Fibroblast of lung (primary cell): ENCODE data around the gene TMEM63B.

Experiments
- CTCF ChIP-seq, 2 donors: IDR thresholded peaks in 1 of 2; conservative IDR thresholded peaks in 1 of 2; 1 replicate in 1 of 2; 2 replicates in 1 of 2; pipeline ENCODE4 v1.5.1; 2011 to 2012; ENCODE audit warnings: low read length in 2 of 2, control low read depth in 1 of 2, inconsistent platforms in 1 of 2, low read depth in 1 of 2, mild to moderate bottlenecking in 1 of 2
- EZH2 ChIP-seq: IDR thresholded peaks from 2 replicates; pipeline ENCODE4 v1.5.1; 2012; ENCODE audit warnings: low read length, control low read depth, mild to moderate bottlenecking; ENCODE audit errors: missing control alignments

DNA sequence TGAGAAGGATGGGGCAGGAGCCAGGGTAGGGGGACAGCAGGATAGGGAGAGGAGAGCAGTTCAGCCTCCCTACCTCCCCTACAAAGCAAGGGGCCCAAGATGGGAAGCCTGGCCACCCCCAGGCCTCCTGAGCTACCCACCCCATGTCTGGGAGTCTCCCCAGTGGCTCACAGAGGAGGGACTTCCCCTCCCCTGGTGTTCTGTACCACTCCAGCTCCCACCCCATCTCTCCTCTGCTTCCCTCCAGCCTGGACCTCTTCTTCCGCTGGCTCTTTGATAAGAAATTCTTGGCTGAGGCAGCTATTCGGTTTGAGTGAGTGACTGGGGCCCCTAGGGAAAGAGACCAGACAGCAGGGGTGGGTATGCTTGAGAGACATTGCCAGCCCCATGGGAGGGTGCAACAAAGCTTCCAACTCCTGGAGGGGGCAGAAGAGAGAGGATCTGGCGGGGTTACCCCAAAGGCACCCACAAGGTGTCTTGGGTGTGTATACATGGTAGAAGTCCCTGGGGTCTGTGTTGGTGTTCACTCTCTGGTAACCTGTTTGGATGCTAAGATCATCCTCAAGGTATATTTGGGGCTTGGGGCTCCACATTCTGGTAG lies 23.1 kb downstream of the TMEM63B start:
- no peak for TF ChIP-seq EZH2
- no peak for TF ChIP-seq CTCF (conservative IDR thresholded peaks at IDR 0.05 in 1 of 2, IDR thresholded peaks at IDR 0.05 in 1 of 2; ENCODE audit: low read depth in 1 of 2, low read length in 2 of 2)
